Endothelial cell of umbilical vein (primary cell): Measurements from ENCODE around the gene KRTAP4-4. TPM values are rescaled to one million over a fixed set of nuclear protein-coding genes. Genes with fewer than 3 reads are reported as not detected.

ENCODE experiments used
- BruUV-seq: library from RNA; stranded (reverse); fragments of 400-500 nt; replicated peaks from 2 replicates; lab custom pipeline; 2021; lab: Mats Ljungman, UMichigan
- CTCF ChIA-PET: fragments of 300-600, 350-600 bp; sonication (Branson Sonifier 250); formaldehyde crosslinking; loops from one replicate; lab custom pipeline; 2021; ENCODE audit warnings: antibody characterized with exemption, inconsistent platforms; lab: Charles Lee
- POLR2A ChIA-PET: fragments of 300-600, 350-600 bp; sonication (Branson Sonifier 250); formaldehyde crosslinking; loops from one replicate; lab custom pipeline; 2021; ENCODE audit warnings: antibody characterized with exemption, inconsistent platforms; lab: Charles Lee
- DNase-seq: peaks from one replicate; pipeline ENCODE4 v3.0.0-alpha.2; 2011; ENCODE audit warnings: low read depth, low spot score
- FAIRE-seq: peaks from 2 replicates; lab custom pipeline; 2011; peaks lifted over from hg19 to GRCh38; lab: Jason Lieb, UNC
- H2AFZ ChIP-seq: 2 replicates; pipeline ENCODE4 v1.6.0; 2012; ENCODE audit warnings: low read depth, low read length, control low read depth, inconsistent platforms
- H3K27ac ChIP-seq: 2 replicates; pipeline ENCODE4 v1.5.1; 2011; ENCODE audit warnings: low read depth, mild to moderate bottlenecking, control low read depth, low read length, moderate library complexity; ENCODE audit not compliant: insufficient read depth
- H3K27me3 ChIP-seq, 2 experiments: 2 replicates each; pipeline versions ENCODE4 v1.6.0 to v1.6.1; 2011; ENCODE audit warnings: low read length in 2 of 2, mixed read lengths in 1 of 2; ENCODE audit not compliant: control insufficient read depth in 2 of 2, insufficient read depth in 2 of 2
- H3K36me3 ChIP-seq, 2 experiments: 2 replicates in 1 of 2; 3 replicates in 1 of 2; pipeline ENCODE4 v1.5.1; 2011; ENCODE audit warnings: low read length in 2 of 2, mild to moderate bottlenecking in 1 of 2, moderate library complexity in 1 of 2; ENCODE audit not compliant: control insufficient read depth in 2 of 2, insufficient read depth in 2 of 2; ENCODE audit errors: extremely low read depth in 1 of 2
- H3K4me1 ChIP-seq: 3 replicates; pipeline ENCODE4 v1.5.1; 2011; ENCODE audit warnings: mild to moderate bottlenecking, low read length; ENCODE audit not compliant: control insufficient read depth, insufficient read depth; ENCODE audit errors: extremely low read depth
- H3K4me2 ChIP-seq: 2 replicates; pipeline ENCODE4 v1.6.1; 2011; ENCODE audit warnings: low read length, control low read depth, mixed read lengths; ENCODE audit not compliant: insufficient read depth
- H3K4me3 ChIP-seq, 3 experiments: fragments of 200-600 bp in 1 of 3; sonication (generic), shearing (Covaris generic) in 1 of 3; replicated peaks in 1 of 3; 2 replicates each; pipeline ENCODE4 v1.5.1; 2011 to 2016; ENCODE audit warnings: control low read depth in 3 of 3, low read length in 3 of 3, mild to moderate bottlenecking in 2 of 3, inconsistent platforms in 1 of 3, low read depth in 1 of 3, moderate library complexity in 1 of 3; ENCODE audit not compliant: insufficient read depth in 1 of 3
- H3K79me2 ChIP-seq: 2 replicates; pipeline ENCODE4 v1.6.0; 2012; ENCODE audit warnings: low read length, inconsistent platforms; ENCODE audit not compliant: control insufficient read depth, insufficient read depth
- H3K9ac ChIP-seq: replicated peaks from 2 replicates; pipeline ENCODE3; 2011; ENCODE audit warnings: low read length, control low read depth; ENCODE audit not compliant: insufficient read depth; ENCODE audit errors: extremely low read depth
- H3K9me1 ChIP-seq: replicated peaks from 3 replicates; pipeline ENCODE4 v1.6.0; 2011; ENCODE audit warnings: mild to moderate bottlenecking, low read length; ENCODE audit not compliant: control insufficient read depth, insufficient read depth; ENCODE audit errors: extremely low read depth
- H3K9me3 ChIP-seq: replicated peaks from 2 replicates; pipeline ENCODE4 v1.5.1; 2012; ENCODE audit warnings: low read length, inconsistent platforms; ENCODE audit not compliant: control insufficient read depth, insufficient read depth
- H4K20me1 ChIP-seq: replicated peaks from 2 replicates; pipeline ENCODE3; 2011; ENCODE audit warnings: mild to moderate bottlenecking, low read length; ENCODE audit not compliant: control insufficient read depth, insufficient read depth; ENCODE audit errors: extremely low read depth
- EZH2 ChIP-seq: IDR thresholded peaks from 2 replicates; pipeline ENCODE4 v1.6.1; 2012; ENCODE audit warnings: borderline replicate concordance, low read depth, mild to moderate bottlenecking, moderate library complexity, low read length, inconsistent platforms; ENCODE audit not compliant: severe bottlenecking
- FOS ChIP-seq: IDR thresholded peaks from 2 replicates; pipeline ENCODE4 v1.6.1; 2011; ENCODE audit warnings: mild to moderate bottlenecking, low read length, moderate library complexity, borderline replicate concordance; ENCODE audit not compliant: insufficient read depth
- GATA2 ChIP-seq: IDR thresholded peaks from 2 replicates; pipeline ENCODE4 v1.7.0; 2011; ENCODE audit warnings: low read depth, mild to moderate bottlenecking, moderate library complexity, mixed read lengths, low read length; ENCODE audit not compliant: insufficient read length, insufficient read depth
- JUN ChIP-seq: IDR thresholded peaks from 2 replicates; pipeline ENCODE4 v1.6.1; 2011; ENCODE audit warnings: borderline replicate concordance, low read depth; ENCODE audit not compliant: insufficient read length, insufficient read depth
- MYC ChIP-seq: IDR thresholded peaks from one replicate; pipeline ENCODE4 v1.6.1; 2011; ENCODE audit warnings: mild to moderate bottlenecking, low read depth, low read length
- POLR2A ChIP-seq: IDR thresholded peaks from 2 replicates; pipeline ENCODE4 v1.6.1; 2012; ENCODE audit warnings: low read depth, mild to moderate bottlenecking, control low read depth, low read length
- POLR2AphosphoS5 ChIP-seq: IDR thresholded peaks from 2 replicates; pipeline ENCODE4 v1.6.1; 2012; ENCODE audit warnings: low read depth, mild to moderate bottlenecking, control low read depth, low read length, moderate library complexity; ENCODE audit not compliant: insufficient read depth
- dilution Hi-C: fragments of 300-500 bp; cut with MboI; formaldehyde crosslinking; loops from one replicate; pipeline ENCODE4 v1.15.0; 2019; ENCODE audit warnings: low sequenced_read_pairs; ENCODE audit not compliant: extremely low pct_ligation_motif_present
- intact Hi-C: fragments of 100-400 bp; cut with micrococcal nuclease; formaldehyde crosslinking; loops from one replicate; pipeline ENCODE4 v1.10.0; 2022
- polyA plus RNA-seq, 4 experiments: library from polyadenylated mRNA; depleted of rRNA in 3 of 4; stranded (reverse) in 3 of 4; unstranded in 1 of 4; fragments of >200 nt; gene quantifications; 2 replicates each; pipeline versions ENCODE4 v1.2.1 to v1.2.3, GENCODE V29; 2011 to 2012; ENCODE audit warnings: missing spikeins in 1 of 4
- total RNA-seq: library from RNA; stranded (reverse); gene quantifications from 2 replicates; pipeline ENCODE4 v1.2.3, GENCODE V29; 2021
- TF ChIP-seq, protein P1 (sequence below): IDR thresholded peaks from 2 replicates; pipeline ENCODE4 v1.6.1; 2011; ENCODE audit not compliant: insufficient read depth, insufficient read length
- TF ChIP-seq, protein P2 (sequence below), 2 donors: IDR thresholded peaks; 1 replicate in 1 of 2; 2 replicates in 1 of 2; pipeline ENCODE4 v1.5.1; 2011; ENCODE audit warnings: low read length in 2 of 2, mild to moderate bottlenecking in 2 of 2, moderate library complexity in 2 of 2, control low read depth in 1 of 2, inconsistent platforms in 1 of 2, low read depth in 1 of 2; ENCODE audit not compliant: insufficient read depth in 1 of 2; ENCODE audit errors: extremely low read depth in 1 of 2

The KRTAP4-4 gene
- total and polyA plus RNA-seq, 2 donors (not counting 3 experiments of a cell fraction or from before 2014, with no cell fraction given), result not detected

DNA sequence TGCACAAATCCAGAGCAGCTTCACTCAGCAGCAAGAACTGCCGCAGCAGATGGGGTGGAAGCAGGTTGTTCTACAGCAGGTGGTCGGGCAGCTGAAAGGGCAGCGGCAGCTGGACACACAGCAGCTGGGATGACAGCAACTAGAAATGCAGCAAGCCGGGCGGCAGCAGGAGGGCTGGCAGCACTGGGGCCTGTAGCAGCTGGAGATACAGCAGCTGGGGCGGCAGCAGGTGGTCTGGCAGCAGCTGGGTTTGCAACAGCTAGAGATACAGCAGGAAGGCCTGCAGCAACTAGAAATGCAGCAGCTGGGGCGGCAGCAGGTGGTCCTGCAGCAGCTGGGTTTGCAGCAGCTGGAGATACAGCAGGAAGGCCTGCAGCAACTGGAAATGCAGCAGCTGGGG is 7.0 kb upstream of the KRTAP4-4 start:
- Histone ChIP-seq H3K9me3 (no peaks in the 10 kb centered on the region), H3K4me2 (no peak overlapping the region), H3K9ac (no peak overlapping the region), H3K27me3 (no peaks in the 10 kb centered on the region), H4K20me1 (no peaks in the 10 kb centered on the region), H3K36me3 (no peaks in the 10 kb centered on the region), H3K27ac (no peak overlapping the region), H3K79me2 (no peaks in the 10 kb centered on the region), H2AFZ (no peak overlapping the region), H3K9me1 (no peaks in the 10 kb centered on the region), H3K4me1 (no peaks in the 10 kb centered on the region), H3K4me3 (no peak overlapping the region)
- FAIRE-seq, result no peak
- DNase-seq, result no peak
- intact Hi-C loops (no loop called here), dilution Hi-C loops (no loop called here)
- CTCF ChIA-PET, result no interaction called here
- no peak for TF ChIP-seq EZH2
- TF ChIP-seq JUN, result no peak
- TF ChIP-seq MYC, result no peak
- TF ChIP-seq, protein P1, sequence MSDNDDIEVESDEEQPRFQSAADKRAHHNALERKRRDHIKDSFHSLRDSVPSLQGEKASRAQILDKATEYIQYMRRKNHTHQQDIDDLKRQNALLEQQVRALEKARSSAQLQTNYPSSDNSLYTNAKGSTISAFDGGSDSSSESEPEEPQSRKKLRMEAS, result no peak
- TF ChIP-seq FOS, result no peak
- no peak for TF ChIP-seq POLR2A
- TF ChIP-seq, protein P2, sequence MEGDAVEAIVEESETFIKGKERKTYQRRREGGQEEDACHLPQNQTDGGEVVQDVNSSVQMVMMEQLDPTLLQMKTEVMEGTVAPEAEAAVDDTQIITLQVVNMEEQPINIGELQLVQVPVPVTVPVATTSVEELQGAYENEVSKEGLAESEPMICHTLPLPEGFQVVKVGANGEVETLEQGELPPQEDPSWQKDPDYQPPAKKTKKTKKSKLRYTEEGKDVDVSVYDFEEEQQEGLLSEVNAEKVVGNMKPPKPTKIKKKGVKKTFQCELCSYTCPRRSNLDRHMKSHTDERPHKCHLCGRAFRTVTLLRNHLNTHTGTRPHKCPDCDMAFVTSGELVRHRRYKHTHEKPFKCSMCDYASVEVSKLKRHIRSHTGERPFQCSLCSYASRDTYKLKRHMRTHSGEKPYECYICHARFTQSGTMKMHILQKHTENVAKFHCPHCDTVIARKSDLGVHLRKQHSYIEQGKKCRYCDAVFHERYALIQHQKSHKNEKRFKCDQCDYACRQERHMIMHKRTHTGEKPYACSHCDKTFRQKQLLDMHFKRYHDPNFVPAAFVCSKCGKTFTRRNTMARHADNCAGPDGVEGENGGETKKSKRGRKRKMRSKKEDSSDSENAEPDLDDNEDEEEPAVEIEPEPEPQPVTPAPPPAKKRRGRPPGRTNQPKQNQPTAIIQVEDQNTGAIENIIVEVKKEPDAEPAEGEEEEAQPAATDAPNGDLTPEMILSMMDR (IDR thresholded peaks at IDR 0.05; ENCODE audit: extremely low read depth in 1 of 2, insufficient read depth in 1 of 2, low read depth in 1 of 2, low read length in 2 of 2), result no peak
- no peak for TF ChIP-seq GATA2
- TF ChIP-seq POLR2AphosphoS5, result no peak
- POLR2A ChIA-PET, result no interaction called here
- BruUV-seq, result no TSS peak
